ENCODE measurements around the gene PBX4.

DNA sequence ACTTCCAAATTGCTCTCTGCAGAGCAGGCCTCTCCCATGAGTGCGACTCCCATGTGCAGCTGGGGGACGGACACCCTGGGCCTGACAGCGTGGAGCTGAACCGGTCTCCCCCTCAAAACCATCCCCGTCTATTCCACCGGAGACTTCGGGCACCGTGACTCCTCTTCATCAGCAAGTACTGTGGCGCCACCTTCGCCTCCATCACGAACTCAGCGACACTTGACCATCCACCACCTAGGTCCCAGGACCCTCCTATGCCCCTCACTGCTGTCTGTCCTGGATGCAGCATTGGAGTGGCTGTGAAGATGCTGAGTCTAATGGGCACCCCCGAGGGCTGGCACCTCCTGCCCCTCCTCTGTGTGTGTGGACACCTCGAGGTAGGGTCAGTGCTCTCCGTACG, 59.9 kb downstream of the PBX4 start:
- TF ChIP-seq POLR2A (IDR thresholded peaks at IDR 0.05; ENCODE audit: extremely low read depth, insufficient read length): no peak
- TF ChIP-seq, protein P1, sequence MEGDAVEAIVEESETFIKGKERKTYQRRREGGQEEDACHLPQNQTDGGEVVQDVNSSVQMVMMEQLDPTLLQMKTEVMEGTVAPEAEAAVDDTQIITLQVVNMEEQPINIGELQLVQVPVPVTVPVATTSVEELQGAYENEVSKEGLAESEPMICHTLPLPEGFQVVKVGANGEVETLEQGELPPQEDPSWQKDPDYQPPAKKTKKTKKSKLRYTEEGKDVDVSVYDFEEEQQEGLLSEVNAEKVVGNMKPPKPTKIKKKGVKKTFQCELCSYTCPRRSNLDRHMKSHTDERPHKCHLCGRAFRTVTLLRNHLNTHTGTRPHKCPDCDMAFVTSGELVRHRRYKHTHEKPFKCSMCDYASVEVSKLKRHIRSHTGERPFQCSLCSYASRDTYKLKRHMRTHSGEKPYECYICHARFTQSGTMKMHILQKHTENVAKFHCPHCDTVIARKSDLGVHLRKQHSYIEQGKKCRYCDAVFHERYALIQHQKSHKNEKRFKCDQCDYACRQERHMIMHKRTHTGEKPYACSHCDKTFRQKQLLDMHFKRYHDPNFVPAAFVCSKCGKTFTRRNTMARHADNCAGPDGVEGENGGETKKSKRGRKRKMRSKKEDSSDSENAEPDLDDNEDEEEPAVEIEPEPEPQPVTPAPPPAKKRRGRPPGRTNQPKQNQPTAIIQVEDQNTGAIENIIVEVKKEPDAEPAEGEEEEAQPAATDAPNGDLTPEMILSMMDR (IDR thresholded peaks at IDR 0.05; ENCODE audit: low read depth, low read length): no peak
- TF ChIP-seq, protein P2, sequence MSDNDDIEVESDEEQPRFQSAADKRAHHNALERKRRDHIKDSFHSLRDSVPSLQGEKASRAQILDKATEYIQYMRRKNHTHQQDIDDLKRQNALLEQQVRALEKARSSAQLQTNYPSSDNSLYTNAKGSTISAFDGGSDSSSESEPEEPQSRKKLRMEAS (IDR thresholded peaks at IDR 0.05; ENCODE audit: low read depth, low read length): no peak
- TF ChIP-seq MYC (IDR thresholded peaks at IDR 0.05; ENCODE audit: low read depth, low read length): no peak

All from NB4 (cell line).